K562 (cell line): ENCODE measurements around the gene UBE2V1. TPM values are rescaled to one million over a fixed set of nuclear protein-coding genes. Genes with fewer than 3 reads are reported as not detected.
"Not testable (repeated sequence)": the region's sequence is repeated elsewhere in the genome, so short reads cannot be mapped to it uniquely, and the experiment has no call there.

Source experiments
- ATAC-seq: fragments of 200-7000 bp; cut with Tn5 transposase; 3 replicates; pipeline ENCODE4 v1.9.1; 2020; ENCODE audit warnings: moderate library complexity
- BruUV-seq: library from RNA; stranded (reverse); fragments of 400-500 nt; replicated peaks from 2 replicates; lab custom pipeline; 2021; lab: Mats Ljungman, UMichigan
- CTCF ChIA-PET: fragments of 300-600 bp; formaldehyde crosslinking; extraction: SDS; loops from one replicate; lab custom pipeline; 2021; ENCODE audit warnings: low intra/inter-chr PET ratio; lab: Yijun Ruan, JAX
- POLR2A ChIA-PET: fragments of 300-600, 350-650 bp; sonication (Branson Sonifier 250); formaldehyde crosslinking; extraction: SDS; loops from one replicate; lab custom pipeline; 2021; ENCODE audit warnings: antibody characterized with exemption, inconsistent platforms; lab: Yijun Ruan, JAX
- DNase-seq, 4 experiments: peaks; one replicate each; pipeline versions ENCODE4 v3.0.0 to v3.0.0-alpha.2; 2011 to 2018; ENCODE audit warnings: low spot score in 3 of 4, mixed read lengths in 3 of 4; ENCODE audit errors: extremely low read depth in 1 of 4
- FAIRE-seq: peaks from 2 replicates; lab custom pipeline; 2011; peaks lifted over from hg19 to GRCh38; lab: Jason Lieb, UNC
- H2AFZ ChIP-seq: 2 replicates; pipeline ENCODE4 v1.6.0; 2011; ENCODE audit warnings: low read depth, low read length, control low read depth, inconsistent platforms
- H3K27ac ChIP-seq: fragments of 200-600 bp; 3 replicates; pipeline ENCODE4 v1.8.0; 2011; ENCODE audit warnings: low read depth, mild to moderate bottlenecking, control low read depth, inconsistent platforms, low read length, moderate library complexity, mixed read lengths; ENCODE audit errors: extremely low read depth
- H3K27me3 ChIP-seq, 2 experiments: fragments of 300-600 bp in 1 of 2; 2 replicates in 1 of 2; 3 replicates in 1 of 2; pipeline versions ENCODE4 v1.6.0 to v1.8.0; 2011; ENCODE audit warnings: inconsistent platforms in 2 of 2, low read length in 2 of 2, mild to moderate bottlenecking in 1 of 2, mixed read lengths in 1 of 2, moderate library complexity in 1 of 2; ENCODE audit not compliant: control insufficient read depth in 2 of 2, insufficient read depth in 2 of 2
- H3K36me3 ChIP-seq: fragments of 300-600 bp; 3 replicates; pipeline ENCODE4 v1.8.0; 2011; ENCODE audit warnings: mild to moderate bottlenecking, low read length, inconsistent platforms; ENCODE audit not compliant: control insufficient read depth, insufficient read depth
- H3K4me1 ChIP-seq, 2 experiments: fragments of 200-600 bp in 1 of 2; replicated peaks in 1 of 2; 2 replicates in 1 of 2; 3 replicates in 1 of 2; pipeline versions ENCODE4 v1.5.1 to v1.8.0; 2011; ENCODE audit warnings: inconsistent platforms in 2 of 2, low read length in 2 of 2, mild to moderate bottlenecking in 1 of 2, mixed read lengths in 1 of 2, moderate library complexity in 1 of 2; ENCODE audit not compliant: control insufficient read depth in 2 of 2, insufficient read depth in 2 of 2
- H3K4me2 ChIP-seq: 2 replicates; pipeline ENCODE4 v1.6.1; 2011; ENCODE audit warnings: low read length, control low read depth, inconsistent platforms, mixed read lengths; ENCODE audit not compliant: insufficient read depth
- H3K4me3 ChIP-seq: fragments of 200-600 bp; sonication (generic), shearing (Covaris generic); 2 replicates; pipeline ENCODE4 v1.5.1; 2016; ENCODE audit warnings: control low read depth, inconsistent platforms
- H3K79me2 ChIP-seq: fragments of 200-600 bp; 3 replicates; pipeline ENCODE4 v1.8.0; 2011; ENCODE audit warnings: low read length, inconsistent platforms; ENCODE audit not compliant: control insufficient read depth, insufficient read depth
- H3K9ac ChIP-seq, 2 experiments: 2 replicates each; pipeline versions ENCODE4 v1.6.0 to v1.6.1; 2011; ENCODE audit warnings: low read depth in 2 of 2, low read length in 2 of 2, control low read depth in 1 of 2, inconsistent platforms in 1 of 2, mild to moderate bottlenecking in 1 of 2, mixed read lengths in 1 of 2; ENCODE audit not compliant: insufficient read depth in 1 of 2
- H3K9me1 ChIP-seq: one replicate; pipeline ENCODE4 v1.6.0; 2011; ENCODE audit warnings: inconsistent platforms, mild to moderate bottlenecking, low read length, moderate library complexity; ENCODE audit not compliant: control insufficient read depth, insufficient read depth
- H3K9me3 ChIP-seq: replicated peaks from 2 replicates; pipeline ENCODE4 v1.5.1; 2011; ENCODE audit warnings: low read depth, low read length, inconsistent platforms; ENCODE audit not compliant: control insufficient read depth, insufficient read depth
- H4K20me1 ChIP-seq: replicated peaks from 2 replicates; pipeline ENCODE4 v1.6.1; 2011; ENCODE audit warnings: low read length, inconsistent platforms, mixed read lengths; ENCODE audit not compliant: control insufficient read depth, insufficient read depth
- BCOR ChIP-seq: fragments of 450-650 bp; IDR thresholded peaks from 2 replicates; pipeline ENCODE4 v1.6.1; 2016
- FIP1L1 ChIP-seq: fragments of 200-400 bp; formaldehyde crosslinking; IDR thresholded peaks from 2 replicates; pipeline ENCODE4 v1.6.1; 2018; ENCODE audit warnings: mild to moderate bottlenecking, low read depth, low read length; ENCODE audit not compliant: poor library complexity, severe bottlenecking
- FOXJ3 ChIP-seq: sonication (generic); formaldehyde crosslinking; IDR thresholded peaks from 2 replicates; pipeline ENCODE4 v1.4.0; 2020; ENCODE audit warnings: mild to moderate bottlenecking, missing genetic modification reagents
- RBM25 ChIP-seq: fragments of 200-400 bp; formaldehyde crosslinking; IDR thresholded peaks from 2 replicates; pipeline ENCODE4 v1.6.1; 2018; ENCODE audit warnings: low read length, low read depth, moderate library complexity; ENCODE audit not compliant: severe bottlenecking
- SIX5 ChIP-seq, 2 experiments: IDR thresholded peaks; 2 replicates each; pipeline ENCODE4 v1.6.1; 2011; ENCODE audit warnings: low read length in 2 of 2, borderline replicate concordance in 1 of 2, low read depth in 1 of 2, mild to moderate bottlenecking in 1 of 2, moderate library complexity in 1 of 2; ENCODE audit not compliant: insufficient read depth in 1 of 2
- SMARCA5 ChIP-seq: fragments of 450-650 bp; IDR thresholded peaks from 2 replicates; pipeline ENCODE4 v1.6.1; 2016
- SP1 ChIP-seq: sonication (generic); formaldehyde crosslinking; IDR thresholded peaks from 2 replicates; pipeline ENCODE4 v1.8.1; 2022; ENCODE audit warnings: mild to moderate bottlenecking, missing genetic modification reagents
- ZNF121 ChIP-seq: sonication (generic); formaldehyde crosslinking; conservative IDR thresholded peaks from 2 replicates; pipeline ENCODE4 v1.8.0; 2022; ENCODE audit warnings: missing genetic modification reagents
- ZNF384 ChIP-seq: IDR thresholded peaks from 2 replicates; pipeline ENCODE4 v1.6.1; 2012; ENCODE audit warnings: low read depth, low read length, improper control_type of control experiment
- WGBS: fragments of 100-300 bp; shearing (Covaris generic); methylation state at CpG from one replicate; pipeline ENCODE4 v1.1.6; 2016; ENCODE audit warnings: low coverage, mixed read lengths; ENCODE audit not compliant: insufficient coverage; ENCODE audit errors: missing lambda C conversion rate; 5-methylcytosine and 5-hydroxymethylcytosine counted together
- in situ Hi-C: fragments of 300-500 bp; cut with MboI; formaldehyde crosslinking; loops from 4 replicates; pipeline ENCODE4 v1.15.0; 2018; ENCODE audit warnings: inconsistent platforms, mixed read lengths
- intact Hi-C: fragments of 100-400 bp; cut with micrococcal nuclease; formaldehyde crosslinking; loops from 2 replicates; pipeline ENCODE4 v1.14.2; 2022
- polyA plus RNA-seq, 8 experiments: library from polyadenylated mRNA; depleted of rRNA in 4 of 8; stranded (reverse) in 5 of 8; unstranded in 3 of 8; fragments of >200 nt; fragmentation: Nextera tagmentation in 2 of 8; fragmentation: Illumina TruSeq in 1 of 8; extraction: Ambion mirVana in 2 of 8; extraction: Trizol in 1 of 8; gene quantifications; 2 replicates each; pipeline versions ENCODE4 v1.2.1 to v1.2.3, GENCODE V29; 2011 to 2014; ENCODE audit warnings: inconsistent platforms in 1 of 8, missing spikeins in 1 of 8
- total RNA-seq, 7 experiments: library from RNA; depleted of rRNA in 6 of 7; stranded (reverse); fragments of >200 nt in 6 of 7; fragmentation: Illumina TruSeq in 2 of 7; extraction: Trizol in 2 of 7; gene quantifications; 2 replicates each; pipeline versions ENCODE4 v1.2.1 to v1.2.3, GENCODE V29; 2011 to 2021; ENCODE audit warnings: low replicate concordance in 1 of 7
- TF ChIP-seq, protein P1 (sequence below), 2 experiments: fragments of 450-650 bp in 1 of 2; sonication (generic) in 1 of 2; formaldehyde crosslinking in 1 of 2; IDR thresholded peaks in 1 of 2; conservative IDR thresholded peaks in 1 of 2; 2 replicates each; pipeline versions ENCODE4 v1.6.1 to v1.8.1; 2016 to 2023; ENCODE audit warnings: mild to moderate bottlenecking in 2 of 2, moderate library complexity in 2 of 2, inconsistent platforms in 1 of 2, missing genetic modification reagents in 1 of 2
- TF ChIP-seq, protein P2 (sequence below): fragments of 450-650 bp; IDR thresholded peaks from 2 replicates; pipeline ENCODE4 v1.6.1; 2017; ENCODE audit warnings: antibody characterized with exemption

UBE2V1 gene
- total and polyA plus RNA-seq, 9 of the 15 experiments (the other 6 are each of a cell fraction or from before 2014, with no cell fraction given), result 93.0 to 357 (median 119) TPM

DNA sequence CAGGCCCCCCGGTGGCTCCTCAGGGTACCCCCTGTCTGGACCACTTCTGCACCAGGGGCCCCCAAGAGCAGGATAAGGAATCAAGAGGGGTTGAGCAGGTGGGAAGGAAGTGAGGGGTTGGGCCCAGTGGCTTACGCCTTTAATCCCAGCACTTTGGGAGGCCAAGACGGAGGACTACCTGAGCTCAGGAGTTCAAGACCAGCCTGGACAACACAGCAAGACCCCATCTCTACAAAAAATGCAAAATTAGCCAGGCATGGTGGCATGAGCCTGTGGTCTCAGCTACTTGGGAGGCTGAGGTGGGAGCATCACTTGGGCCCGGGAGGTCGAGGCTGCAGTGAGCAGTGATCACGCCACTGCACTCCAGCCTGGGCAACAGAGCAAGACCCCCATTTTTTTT lies 49.2 kb downstream of the UBE2V1 start:
- CTCF ChIA-PET, H3K9me3 ChIP-seq, FAIRE-seq, H3K4me2 ChIP-seq, H3K79me2 ChIP-seq, BruUV-seq, ATAC-seq, H3K4me3 ChIP-seq, H3K27ac ChIP-seq, in situ Hi-C loops, H3K36me3 ChIP-seq, H3K9me1 ChIP-seq, POLR2A ChIA-PET, intact Hi-C loops, H3K27me3 ChIP-seq, DNase-seq, H4K20me1 ChIP-seq, H2AFZ ChIP-seq, H3K9ac ChIP-seq: not testable (repeated sequence)
- H3K4me1 ChIP-seq, result peaks cover 5 to 17% of the 10 kb centered on the region in 2 experiments; a peak in 4 of 5 replicates
- WGBS, result 64% methylated on average over 5 of the region's 6 CpGs
- TF ChIP-seq ZNF121, result peak; percentile 98
- TF ChIP-seq RBM25, result peak; percentile 22
- peak; percentile 42; the same call in 1 of the 2 replicates for TF ChIP-seq BCOR

DNA sequence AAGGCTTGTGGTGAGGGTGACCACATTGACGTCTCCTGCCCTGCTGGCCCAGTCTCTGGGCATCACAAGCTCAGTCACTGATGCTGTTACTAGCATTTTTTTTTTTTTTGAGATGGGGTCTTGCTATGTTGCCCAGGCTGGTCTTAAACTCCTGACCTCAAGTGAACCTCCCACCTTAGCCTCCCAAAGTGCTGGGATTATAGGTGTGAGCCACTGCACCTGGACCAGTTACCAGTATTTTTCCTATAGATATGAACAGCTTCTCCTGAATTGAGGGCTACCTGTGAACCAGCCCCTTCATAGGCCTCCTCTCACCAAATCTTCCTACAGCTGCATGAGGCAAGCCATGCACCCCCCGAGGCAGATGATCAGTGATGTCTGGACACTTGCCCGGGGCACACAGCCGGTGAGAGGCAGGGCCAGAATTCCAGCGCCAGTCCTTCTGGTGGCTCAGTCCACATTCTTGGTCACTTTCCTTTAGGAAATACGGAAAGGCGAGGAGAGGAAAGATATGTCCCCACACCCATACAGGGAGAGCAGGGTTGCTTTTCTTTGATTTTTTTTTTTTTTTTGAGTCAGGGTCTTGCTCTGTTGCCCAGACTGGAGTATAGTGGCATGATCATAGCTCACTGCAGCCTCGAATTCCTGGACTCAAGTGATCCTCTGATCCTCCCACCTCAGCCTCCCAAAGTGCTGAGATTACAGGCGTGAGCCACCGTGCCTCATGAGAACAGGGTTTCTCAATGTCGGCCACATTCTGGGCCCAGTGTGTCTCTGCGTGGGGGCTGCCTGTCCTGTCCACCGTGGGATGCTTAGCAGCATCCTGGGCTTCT lies 50.7 kb downstream of the UBE2V1 start:
- Histone ChIP-seq H3K4me2 (no peak overlapping the region), H4K20me1 (no peaks in the 10 kb centered on the region), H3K79me2 (no peaks in the 10 kb centered on the region), H3K27me3 (no peaks in the 10 kb centered on the region), H3K9me3 (no peaks in the 10 kb centered on the region), H3K9me1 (no peaks in the 10 kb centered on the region), H3K4me3 (no peak overlapping the region), H3K27ac (no peak overlapping the region), H3K4me1 (peaks cover 5 to 13% of the 10 kb centered on the region in 2 experiments; a peak in 3 of 5 replicates), H2AFZ (0 out of 2 replicates have a peak overlapping the region, but pooled peaks have one; percentile 45), H3K9ac (no peak overlapping the region), H3K36me3 (no peaks in the 10 kb centered on the region)
- no peak for DNase-seq
- no peak for ATAC-seq
- BruUV-seq, result no TSS peak
- ChIA-PET POLR2A (interaction anchor here (0.7 to 2.1 kb wide), 4 partner anchors 73 to 166 kb away, joined by 4 to 7 read pairs (median 4); partner anchors contain the start of gene SNAI1), CTCF (no interaction called here)
- FAIRE-seq, result no peak
- intact Hi-C loops (no loop called here), in situ Hi-C loops (no loop called here)
- WGBS, result 34% methylated on average over 11 of the region's 13 CpGs
- TF ChIP-seq ZNF384 (0 out of 2 replicates have a peak, but pooled peaks have one; percentile 15), SIX5 (IDR thresholded peaks at IDR 0.05; ENCODE audit: borderline replicate concordance in 1 of 2, insufficient read depth in 1 of 2, low read depth in 1 of 2, low read length in 2 of 2) (no peak), FIP1L1 (no peak), FOXJ3 (CRISPR knock-in tag) (no peak), SP1 (CRISPR knock-in tag) (no peak), SMARCA5 (0 out of 2 replicates have a peak, but pooled peaks have one; percentile 52)
- TF ChIP-seq, protein P1, sequence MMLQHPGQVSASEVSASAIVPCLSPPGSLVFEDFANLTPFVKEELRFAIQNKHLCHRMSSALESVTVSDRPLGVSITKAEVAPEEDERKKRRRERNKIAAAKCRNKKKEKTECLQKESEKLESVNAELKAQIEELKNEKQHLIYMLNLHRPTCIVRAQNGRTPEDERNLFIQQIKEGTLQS (IDR thresholded peaks at IDR 0.05), result no peak
- TF ChIP-seq, protein P1 (CRISPR knock-in tag; conservative IDR thresholded peaks at IDR 0.05), result no peak
- TF ChIP-seq, protein P2, sequence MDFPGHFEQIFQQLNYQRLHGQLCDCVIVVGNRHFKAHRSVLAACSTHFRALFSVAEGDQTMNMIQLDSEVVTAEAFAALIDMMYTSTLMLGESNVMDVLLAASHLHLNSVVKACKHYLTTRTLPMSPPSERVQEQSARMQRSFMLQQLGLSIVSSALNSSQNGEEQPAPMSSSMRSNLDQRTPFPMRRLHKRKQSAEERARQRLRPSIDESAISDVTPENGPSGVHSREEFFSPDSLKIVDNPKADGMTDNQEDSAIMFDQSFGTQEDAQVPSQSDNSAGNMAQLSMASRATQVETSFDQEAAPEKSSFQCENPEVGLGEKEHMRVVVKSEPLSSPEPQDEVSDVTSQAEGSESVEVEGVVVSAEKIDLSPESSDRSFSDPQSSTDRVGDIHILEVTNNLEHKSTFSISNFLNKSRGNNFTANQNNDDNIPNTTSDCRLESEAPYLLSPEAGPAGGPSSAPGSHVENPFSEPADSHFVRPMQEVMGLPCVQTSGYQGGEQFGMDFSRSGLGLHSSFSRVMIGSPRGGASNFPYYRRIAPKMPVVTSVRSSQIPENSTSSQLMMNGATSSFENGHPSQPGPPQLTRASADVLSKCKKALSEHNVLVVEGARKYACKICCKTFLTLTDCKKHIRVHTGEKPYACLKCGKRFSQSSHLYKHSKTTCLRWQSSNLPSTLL, result no peak
